Left renal cortex interstitium (tissue), 4 donors: ENCODE data around the gene PRR5. TPM values are rescaled to one million over a fixed set of nuclear protein-coding genes. Genes with fewer than 3 reads are reported as not detected.

Experiments used
- DNase-seq, 4 donors: peaks; one replicate each; pipeline ENCODE4 v3.0.0-alpha.2; 2013; ENCODE audit warnings: low read depth in 4 of 4, low spot score in 2 of 4, missing footprints in 1 of 4
- polyA plus RNA-seq, 4 donors: library from polyadenylated mRNA; unstranded; fragments of 120-200 nt; gene quantifications; one replicate each; pipeline ENCODE4 v1.2.1, GENCODE V29; 2013; ENCODE audit not compliant: insufficient read length in 4 of 4

The PRR5 gene
- polyA plus RNA-seq, 4 donors = 22.3 to 39.1 (median 32.1) TPM

GRCh38 chr22:44780876-44781449 is 79.0 kb downstream of the PRR5 start:
- no peak for DNase-seq

GRCh38 chr22:44782363-44782963 is 80.5 kb downstream of the PRR5 start:
- no peak for DNase-seq

- DNase-seq = no peak
Measured at GRCh38 chr22:44783091-44783490, 81.1 kb downstream of the PRR5 start.

GRCh38 chr22:44783581-44783980 is 81.6 kb downstream of the PRR5 start:
- DNase-seq = no peak

GRCh38 chr22:44786136-44786535 is 84.1 kb downstream of the PRR5 start:
- DNase-seq = no peak

GRCh38 chr22:44786610-44787009 is 84.6 kb downstream of the PRR5 start:
- no peak for DNase-seq

Other genes with a start within 250 kb of the PRR5 start
- 10 to 100 TPM; 50.1 to 59.7 (median 56.7) TPM for gene RTL6, start 204.0 kb upstream of the PRR5 start, polyA plus RNA-seq
- 10 to 100 TPM; 24.9 to 63.6 (median 39.5) TPM for gene ARHGAP8, start 50.4 kb downstream of the PRR5 start, polyA plus RNA-seq